GM18502 (cell line): ENCODE measurements around the gene MYOCD.
A peak's percentile ranks its signal among the peaks of the same experiment; 100 is the strongest.

ENCODE experiments used
- ATAC-seq: cut with Tn5 transposase; IDR thresholded peaks from one replicate; pipeline ENCODE4 v1.9.1; 2021; ENCODE audit warnings: mild to moderate bottlenecking; ENCODE audit not compliant: unreplicated experiment, poor library complexity

The MYOCD gene

GRCh38 chr17:12815642-12816141 is 150.0 kb downstream of the MYOCD start:
- peak; percentile 100 for ATAC-seq
